ENCODE measurements around the gene SURF1.
A peak's percentile ranks its signal among the peaks of the same experiment; 100 is the strongest.

SURF1 gene

GRCh38 chr9:133342069-133342406, 14.2 kb downstream of the SURF1 start:
- no peak overlapping the region for H3K4me3 ChIP-seq (ENCODE audit: low read depth, low read length)
- TF ChIP-seq CTCF (IDR thresholded peaks at IDR 0.05; ENCODE audit: low read depth, low read length): no peak

- H3K4me3 ChIP-seq (ENCODE audit: low read depth, low read length): no peak overlapping the region
- no peak for TF ChIP-seq CTCF (IDR thresholded peaks at IDR 0.05; ENCODE audit: low read depth, low read length)
These were observed 14.8 kb downstream of the SURF1 start for GRCh38 chr9:133341369-133342068.

DNA sequence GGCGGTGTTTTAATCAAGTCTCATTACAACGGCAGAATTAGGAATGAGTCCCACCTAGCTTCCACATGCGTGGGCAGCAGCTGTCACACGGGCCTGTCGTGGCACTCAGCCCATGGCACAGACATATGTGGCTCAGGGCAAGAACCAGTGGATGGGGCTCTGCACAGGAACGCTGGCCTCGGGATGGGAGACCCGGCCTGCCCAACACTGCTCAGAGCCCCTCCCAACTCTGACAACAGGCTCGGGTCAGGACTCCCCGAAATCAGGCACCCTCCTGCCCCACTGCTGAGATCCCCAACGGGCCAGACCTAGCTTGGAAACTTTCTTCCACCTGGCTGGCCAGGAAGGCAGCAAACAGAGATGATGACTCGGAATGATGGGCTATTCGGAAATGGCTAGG, 15.4 kb downstream of the SURF1 start:
- no peak for TF ChIP-seq CTCF (IDR thresholded peaks at IDR 0.05; ENCODE audit: low read depth, low read length)
- no peak overlapping the region for H3K4me3 ChIP-seq (ENCODE audit: low read depth, low read length)

DNA sequence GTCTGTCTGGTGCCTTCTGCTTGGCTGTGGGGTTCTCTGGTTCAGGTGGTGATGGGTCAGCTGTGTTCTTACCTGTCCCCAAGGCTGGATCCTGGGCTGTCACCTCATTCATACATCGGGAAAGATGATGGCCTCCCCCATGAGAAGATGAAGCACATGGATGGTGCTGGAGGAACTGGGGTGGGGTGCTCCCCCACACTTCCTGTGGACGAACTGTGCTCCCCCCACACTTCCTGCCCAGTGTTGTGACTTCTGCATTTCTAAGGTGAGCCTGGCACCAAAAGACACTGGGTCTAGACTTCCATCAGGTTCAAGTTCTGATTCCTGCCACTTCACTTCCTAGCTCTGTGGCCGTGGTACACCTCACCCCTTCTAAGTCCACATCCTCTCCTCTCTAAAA, 16.0 kb downstream of the SURF1 start:
- no peak overlapping the region for H3K4me3 ChIP-seq (ENCODE audit: low read depth, low read length)
- TF ChIP-seq CTCF (IDR thresholded peaks at IDR 0.05; ENCODE audit: low read depth, low read length): no peak

GRCh38 chr9:133339641-133340040, 16.6 kb downstream of the SURF1 start:
- H3K4me3 ChIP-seq (ENCODE audit: low read depth, low read length): no peak overlapping the region
- no peak for TF ChIP-seq CTCF (IDR thresholded peaks at IDR 0.05; ENCODE audit: low read depth, low read length)

DNA sequence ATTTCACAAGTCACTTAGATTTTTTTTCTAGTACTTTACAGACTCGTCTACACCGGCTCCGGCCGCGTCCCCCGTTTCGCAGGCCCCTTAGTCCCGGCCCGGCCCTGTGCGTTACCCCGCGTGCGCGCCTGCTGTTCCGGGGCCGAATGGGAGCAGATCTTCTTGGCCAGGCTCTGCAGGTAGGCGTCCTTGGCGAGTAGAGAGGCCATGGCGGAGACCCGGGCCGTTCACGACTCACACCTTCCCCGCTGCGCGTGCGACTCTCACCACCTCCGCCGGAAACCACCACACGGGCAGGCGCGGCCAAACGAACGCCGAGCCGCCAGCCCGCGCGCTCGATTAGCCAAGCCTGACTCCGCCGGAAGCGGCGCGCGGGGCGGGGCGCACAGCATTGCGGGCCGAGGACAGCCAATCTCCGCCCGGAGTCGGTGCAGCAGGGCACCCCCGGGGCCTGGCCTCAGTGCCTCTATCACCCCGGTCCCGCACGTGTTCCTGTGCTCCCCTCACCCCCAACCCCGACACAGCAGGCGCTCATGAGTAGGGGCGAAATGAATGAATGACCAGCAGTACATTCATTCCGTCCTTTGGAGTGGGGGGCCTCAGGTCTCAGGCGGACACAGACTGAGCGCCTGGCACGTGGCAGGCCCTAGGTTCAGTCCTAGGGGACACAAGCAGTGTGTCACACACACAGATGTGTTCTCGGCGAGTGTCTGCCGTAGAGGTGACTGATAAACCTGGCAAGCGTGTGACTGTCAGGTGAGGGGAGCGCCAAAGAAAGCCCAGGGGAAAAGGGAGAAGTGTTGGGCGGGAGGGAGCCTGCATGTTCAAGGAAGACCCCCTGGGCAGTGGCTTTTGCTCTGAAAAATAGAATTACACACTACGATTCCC, 20.1 kb downstream of the SURF1 start, which contains the start of gene SURF6:
Gene SURF6 (minus strand): TSS at position 265 of the 888 bp plus-strand sequence. CDS start 56 bp downstream, at position 209.
- TF ChIP-seq CTCF (IDR thresholded peaks at IDR 0.05; ENCODE audit: low read depth, low read length): no peak
- peak within 1 kb of the TSS; percentile 94 for H3K4me3 ChIP-seq (ENCODE audit: low read depth, low read length)

DNA sequence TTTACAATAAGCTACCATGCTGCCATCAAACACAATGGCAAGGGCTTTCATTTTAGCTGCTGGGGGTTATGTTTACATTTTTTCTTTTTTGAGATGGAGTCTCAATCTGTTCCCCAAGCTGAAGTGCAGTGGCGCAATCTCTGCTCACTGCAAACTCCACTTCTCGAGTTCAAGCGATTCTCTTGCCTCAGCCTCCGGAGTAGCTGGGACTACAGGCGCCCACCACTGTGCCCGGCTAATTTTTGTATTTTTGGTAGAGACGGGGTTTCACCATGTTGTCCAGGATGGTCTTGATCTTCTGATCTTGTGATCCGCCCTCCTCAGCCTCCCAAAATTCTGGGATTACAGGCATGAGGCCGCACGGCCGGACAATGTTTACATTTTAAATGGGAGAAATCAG, 21.4 kb downstream of the SURF1 start:
- peak overlapping the region; percentile 94 for H3K4me3 ChIP-seq (ENCODE audit: low read depth, low read length)

Measured in WI38 (cell line).